Stomach (tissue), 9 donors: ENCODE results near the gene IDH1. TPM values are rescaled to one million over a fixed set of nuclear protein-coding genes. Genes with fewer than 3 reads are reported as not detected.

ENCODE experiments used
- DNase-seq, 2 donors: peaks; one replicate each; pipeline versions ENCODE4 v3.0.0 to v3.0.0-alpha.2; 2013 to 2019
- H3K27ac ChIP-seq, 5 donors: fragments of 200-600 bp in 4 of 5; sonication (generic) in 4 of 5; one replicate each; pipeline ENCODE4 v1.5.1; 2013 to 2019; ENCODE audit warnings: mild to moderate bottlenecking in 1 of 5, moderate library complexity in 1 of 5
- H3K27me3 ChIP-seq, 3 donors: fragments of 200-600 bp; sonication (generic); one replicate each; pipeline ENCODE4 v1.5.1; 2017 to 2019; ENCODE audit warnings: mixed run types in 1 of 3
- H3K36me3 ChIP-seq, 4 donors: fragments of 200-600 bp; sonication (generic); 1 replicate in 3 of 4; 2 replicates in 1 of 4; pipeline ENCODE4 v1.5.1; 2016 to 2019
- H3K4me1 ChIP-seq, 4 donors: fragments of 200-600 bp; sonication (generic); one replicate each; pipeline ENCODE4 v1.5.1; 2016 to 2019
- H3K4me3 ChIP-seq, 4 donors: fragments of 200-600 bp; sonication (generic) in 3 of 4; one replicate each; pipeline ENCODE4 v1.5.1; 2016 to 2019; ENCODE audit warnings: mild to moderate bottlenecking in 1 of 4
- H3K9me3 ChIP-seq, 4 donors: fragments of 200-600 bp; sonication (generic); one replicate each; pipeline ENCODE4 v1.5.1; 2016 to 2019
- EP300 ChIP-seq: sonication (generic); formaldehyde crosslinking; IDR thresholded peaks from one replicate; pipeline ENCODE4 v1.6.1; 2017; ENCODE audit warnings: antibody characterized with exemption
- POLR2A ChIP-seq, 4 donors: fragments of 450-650 bp; IDR thresholded peaks; one replicate each; pipeline ENCODE4 v1.6.1; 2016; ENCODE audit warnings: antibody characterized with exemption in 4 of 4, control low read depth in 2 of 4, mild to moderate bottlenecking in 1 of 4, moderate library complexity in 1 of 4
- POLR2AphosphoS5 ChIP-seq, 3 donors: sonication (generic); formaldehyde crosslinking; IDR thresholded peaks; one replicate each; pipeline ENCODE4 v1.6.1; 2016; ENCODE audit warnings: antibody characterized with exemption in 3 of 3
- WGBS, 5 donors: extraction: QIAGEN DNeasy Blood & Tissue Kit in 3 of 5; methylation state at CpG; one replicate each; pipeline versions ENCODE4 v1.1.5 to v1.1.7; 2013 to 2018; 5-methylcytosine and 5-hydroxymethylcytosine counted together
- intact Hi-C: fragments of 100-400 bp; cut with DNase I; formaldehyde crosslinking; loops from one replicate; pipeline ENCODE4 v1.15.1; 2023; ENCODE audit warnings: low total_unique reads
- polyA plus RNA-seq, 3 donors: library from polyadenylated mRNA; stranded (reverse); fragments of 200-250 nt; gene quantifications; one replicate each; pipeline ENCODE4 v1.2.3, GENCODE V29; 2013
- total RNA-seq, 5 donors: library from RNA; depleted of rRNA; stranded (reverse); fragments of >200 nt; gene quantifications; one replicate each; pipeline versions ENCODE4 v1.1.0 to v1.2.3, GENCODE V29; 2014 to 2016
- TF ChIP-seq, protein P1 (sequence below), 7 experiments: fragments of 450-650 bp in 4 of 7; fragments of 200-600 bp in 3 of 7; sonication (generic) in 3 of 7; IDR thresholded peaks; one replicate each; pipeline ENCODE4 v1.5.1; 2016 to 2019; ENCODE audit warnings: antibody characterized with exemption in 7 of 7, control low read depth in 2 of 7, mild to moderate bottlenecking in 1 of 7
- donor health status: healthy with polysubstance abuse.
- donor health status: Bipolar disorder and iron deficiency.
- donor health status: healthy.

Gene IDH1
- total and polyA plus RNA-seq, 8 donors = 18.1 to 106 (median 83.4) TPM

GRCh38 chr2:208297961-208298360 lies 43.1 kb upstream of the IDH1 start:
- intact Hi-C loops = no loop called here
- WGBS, 5 donors = 87 to 97% (median 92%) methylated on average over 1 of the region's 1 CpG
- Histone ChIP-seq H3K36me3 (peaks cover 16 to 80% (median 68%) of the 10 kb centered on the region in 4 donors), H3K27me3 (no peaks in the 10 kb centered on the region), H3K4me1 (peaks cover 0 to 14% (median 0%) of the 10 kb centered on the region in 4 donors), H3K4me3 (no peak overlapping the region), H3K27ac (no peak overlapping the region), H3K9me3 (no peaks in the 10 kb centered on the region)
- no peak for DNase-seq
- TF ChIP-seq, protein P1, sequence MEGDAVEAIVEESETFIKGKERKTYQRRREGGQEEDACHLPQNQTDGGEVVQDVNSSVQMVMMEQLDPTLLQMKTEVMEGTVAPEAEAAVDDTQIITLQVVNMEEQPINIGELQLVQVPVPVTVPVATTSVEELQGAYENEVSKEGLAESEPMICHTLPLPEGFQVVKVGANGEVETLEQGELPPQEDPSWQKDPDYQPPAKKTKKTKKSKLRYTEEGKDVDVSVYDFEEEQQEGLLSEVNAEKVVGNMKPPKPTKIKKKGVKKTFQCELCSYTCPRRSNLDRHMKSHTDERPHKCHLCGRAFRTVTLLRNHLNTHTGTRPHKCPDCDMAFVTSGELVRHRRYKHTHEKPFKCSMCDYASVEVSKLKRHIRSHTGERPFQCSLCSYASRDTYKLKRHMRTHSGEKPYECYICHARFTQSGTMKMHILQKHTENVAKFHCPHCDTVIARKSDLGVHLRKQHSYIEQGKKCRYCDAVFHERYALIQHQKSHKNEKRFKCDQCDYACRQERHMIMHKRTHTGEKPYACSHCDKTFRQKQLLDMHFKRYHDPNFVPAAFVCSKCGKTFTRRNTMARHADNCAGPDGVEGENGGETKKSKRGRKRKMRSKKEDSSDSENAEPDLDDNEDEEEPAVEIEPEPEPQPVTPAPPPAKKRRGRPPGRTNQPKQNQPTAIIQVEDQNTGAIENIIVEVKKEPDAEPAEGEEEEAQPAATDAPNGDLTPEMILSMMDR (IDR thresholded peaks at IDR 0.05) = no peak
- TF ChIP-seq POLR2AphosphoS5 (IDR thresholded peaks at IDR 0.05) = no peak
- TF ChIP-seq POLR2A (IDR thresholded peaks at IDR 0.05) = no peak
- TF ChIP-seq EP300 = no peak

DNA sequence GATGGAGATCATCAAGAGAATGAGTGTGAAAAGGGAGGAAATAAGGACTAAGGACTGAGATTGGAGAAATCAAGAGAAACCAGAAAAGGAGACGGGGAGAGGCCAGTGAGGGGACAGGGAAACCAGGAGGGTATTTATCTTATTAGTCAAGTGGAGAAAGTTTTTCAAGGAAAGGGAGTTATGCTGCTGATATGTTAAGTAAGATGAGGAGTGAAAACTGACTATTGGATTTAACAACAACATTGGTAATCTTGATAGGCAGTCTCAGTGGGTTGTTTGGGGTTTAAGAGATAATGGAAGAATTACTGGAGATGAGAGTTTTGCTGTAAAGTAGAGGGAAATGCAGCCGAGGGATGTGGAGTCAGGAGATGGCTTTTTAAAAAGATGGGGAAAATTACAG lies 41.7 kb upstream of the IDH1 start:
- no peak overlapping the region for H3K4me3 ChIP-seq
- intact Hi-C loops = no loop called here
- peaks cover 15 to 75% (median 61%) of the 10 kb centered on the region in 4 donors for H3K36me3 ChIP-seq
- no peak for TF ChIP-seq POLR2AphosphoS5 (IDR thresholded peaks at IDR 0.05)
- no peaks in the 10 kb centered on the region for H3K9me3 ChIP-seq
- no peaks in the 10 kb centered on the region for H3K27me3 ChIP-seq
- peaks cover 0 to 14% (median 0%) of the 10 kb centered on the region in 4 donors for H3K4me1 ChIP-seq
- no peak for DNase-seq
- H3K27ac ChIP-seq = no peak overlapping the region
- WGBS, 5 donors = 95 to 100% (median 98%) methylated on average over 2 of the region's 2 CpGs

GRCh38 chr2:208295834-208296233 lies 41.0 kb upstream of the IDH1 start:
- no peaks in the 10 kb centered on the region for H3K27me3 ChIP-seq
- no peak for DNase-seq
- H3K4me3 ChIP-seq = no peak overlapping the region
- peaks cover 11 to 75% (median 60%) of the 10 kb centered on the region in 4 donors for H3K36me3 ChIP-seq
- no peak for TF ChIP-seq EP300
- TF ChIP-seq, protein P1 (IDR thresholded peaks at IDR 0.05) = no peak
- TF ChIP-seq POLR2A (IDR thresholded peaks at IDR 0.05) = no peak
- no peak for TF ChIP-seq POLR2AphosphoS5 (IDR thresholded peaks at IDR 0.05)
- intact Hi-C loops = no loop called here
- no peak overlapping the region for H3K27ac ChIP-seq
- H3K9me3 ChIP-seq = peaks cover 0 to 2% (median 0%) of the 10 kb centered on the region in 4 donors
- H3K4me1 ChIP-seq = peaks cover 0 to 14% (median 0%) of the 10 kb centered on the region in 4 donors
- WGBS, 5 donors = 93 to 99% (median 98%) methylated on average over 4 of the region's 4 CpGs

DNA sequence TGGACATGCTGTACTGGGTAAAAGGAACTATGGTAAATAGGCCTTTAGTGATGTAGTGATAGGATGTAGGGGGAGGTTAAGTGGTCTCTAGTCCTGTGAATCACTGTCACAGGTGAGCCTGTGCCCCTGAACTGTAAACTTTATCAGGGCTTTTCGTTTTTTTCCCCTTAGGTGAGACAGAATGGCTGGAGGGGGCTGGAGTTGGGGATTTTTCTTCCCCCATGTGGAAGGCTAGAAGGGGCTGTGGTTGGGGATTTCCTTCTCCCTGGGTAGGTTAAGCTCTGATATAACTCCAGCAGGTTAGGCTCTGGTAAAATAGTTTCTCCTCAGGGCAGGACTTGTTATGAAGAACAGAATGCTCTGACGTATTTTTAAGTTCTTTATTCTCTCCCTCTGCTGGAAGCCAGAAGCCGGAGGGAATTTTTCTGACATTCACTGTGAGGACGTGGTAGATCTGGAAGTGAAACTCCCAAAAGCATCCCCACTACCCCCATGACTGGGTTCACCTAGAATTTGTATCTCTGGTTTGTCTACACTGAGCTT lies 39.7 kb upstream of the IDH1 start:
- TF ChIP-seq POLR2A (IDR thresholded peaks at IDR 0.05) (no peak), POLR2AphosphoS5 (IDR thresholded peaks at IDR 0.05) (no peak), EP300 (no peak)
- TF ChIP-seq, protein P1 (IDR thresholded peaks at IDR 0.05) = no peak
- H3K4me1 ChIP-seq = peaks cover 0 to 14% (median 0%) of the 10 kb centered on the region in 4 donors
- no peak for DNase-seq
- H3K36me3 ChIP-seq = peaks cover 19 to 75% (median 60%) of the 10 kb centered on the region in 4 donors
- 74 to 86% (median 81%) methylated on average over 4 of the region's 4 CpGs for WGBS, 5 donors
- no peak overlapping the region for H3K27ac ChIP-seq
- H3K9me3 ChIP-seq = peaks cover 0 to 8% (median 0%) of the 10 kb centered on the region in 4 donors
- H3K4me3 ChIP-seq = no peak overlapping the region
- H3K27me3 ChIP-seq = no peaks in the 10 kb centered on the region
- intact Hi-C loops = no loop called here

DNA sequence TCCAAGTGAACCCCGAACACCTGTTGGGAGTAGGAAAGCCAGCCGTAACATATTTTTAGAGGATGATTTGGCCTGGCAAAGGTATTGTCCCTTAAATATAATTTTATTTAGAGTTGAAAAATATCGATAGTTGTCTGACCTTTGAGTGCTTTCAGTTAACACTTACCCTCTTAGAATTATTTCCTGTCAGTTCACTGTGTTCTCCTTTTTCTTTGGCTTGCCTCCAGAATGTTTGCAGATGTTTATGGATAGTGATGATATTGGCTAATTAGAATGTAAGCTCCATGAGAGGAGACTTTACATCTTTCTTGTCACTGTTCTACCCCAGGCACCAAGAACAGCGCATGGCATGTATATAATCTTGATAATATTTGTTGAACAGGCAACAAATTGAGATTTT lies 31.0 kb upstream of the IDH1 start:
- no peak for DNase-seq
- no peak for TF ChIP-seq POLR2A (IDR thresholded peaks at IDR 0.05)
- TF ChIP-seq, protein P1 (IDR thresholded peaks at IDR 0.05) = no peak
- H3K36me3 ChIP-seq = peaks cover 12 to 100% (median 92%) of the 10 kb centered on the region in 4 donors
- H3K4me3 ChIP-seq = no peak overlapping the region
- H3K27ac ChIP-seq = no peak overlapping the region
- peaks cover 0 to 6% (median 0%) of the 10 kb centered on the region in 4 donors for H3K9me3 ChIP-seq
- intact Hi-C loops = no loop called here
- no peaks in the 10 kb centered on the region for H3K27me3 ChIP-seq
- 76 to 89% (median 86%) methylated on average over 4 of the region's 4 CpGs for WGBS, 5 donors
- peaks cover 5 to 28% (median 14%) of the 10 kb centered on the region in 4 donors for H3K4me1 ChIP-seq
